Breast epithelium (tissue), 3 donors: Measurements from ENCODE around the gene MACROD2.

Source experiments
- POLR2AphosphoS5 ChIP-seq, 3 donors: sonication (generic); formaldehyde crosslinking; IDR thresholded peaks; one replicate each; pipeline ENCODE4 v1.6.1; 2017; ENCODE audit warnings: antibody characterized with exemption in 3 of 3
- TF ChIP-seq, protein P1 (sequence below), 3 donors: fragments of 450-650 bp; IDR thresholded peaks; one replicate each; pipeline ENCODE4 v1.5.1; 2016 to 2017; ENCODE audit warnings: antibody characterized with exemption in 3 of 3, mild to moderate bottlenecking in 3 of 3, moderate library complexity in 3 of 3

DNA sequence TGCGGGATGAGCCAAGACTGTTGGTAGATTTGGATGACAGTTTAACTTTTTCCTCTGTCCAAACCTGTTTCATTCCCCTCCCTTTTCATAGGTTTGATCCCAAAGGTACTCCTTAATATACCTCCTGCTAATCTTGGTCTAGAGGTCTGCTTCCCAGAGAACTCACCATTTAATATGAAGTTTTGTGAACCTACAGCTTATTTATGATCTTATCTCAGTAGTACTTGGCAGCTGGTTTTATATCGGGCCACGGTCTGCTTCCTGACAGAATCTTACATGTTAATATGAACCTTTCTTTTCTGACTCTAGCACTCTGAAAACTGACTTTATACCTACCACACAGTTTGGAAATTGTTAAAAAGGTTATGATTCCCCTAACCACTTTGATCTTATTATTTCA, 138.7 kb downstream of the MACROD2 start:
- TF ChIP-seq, protein P1, sequence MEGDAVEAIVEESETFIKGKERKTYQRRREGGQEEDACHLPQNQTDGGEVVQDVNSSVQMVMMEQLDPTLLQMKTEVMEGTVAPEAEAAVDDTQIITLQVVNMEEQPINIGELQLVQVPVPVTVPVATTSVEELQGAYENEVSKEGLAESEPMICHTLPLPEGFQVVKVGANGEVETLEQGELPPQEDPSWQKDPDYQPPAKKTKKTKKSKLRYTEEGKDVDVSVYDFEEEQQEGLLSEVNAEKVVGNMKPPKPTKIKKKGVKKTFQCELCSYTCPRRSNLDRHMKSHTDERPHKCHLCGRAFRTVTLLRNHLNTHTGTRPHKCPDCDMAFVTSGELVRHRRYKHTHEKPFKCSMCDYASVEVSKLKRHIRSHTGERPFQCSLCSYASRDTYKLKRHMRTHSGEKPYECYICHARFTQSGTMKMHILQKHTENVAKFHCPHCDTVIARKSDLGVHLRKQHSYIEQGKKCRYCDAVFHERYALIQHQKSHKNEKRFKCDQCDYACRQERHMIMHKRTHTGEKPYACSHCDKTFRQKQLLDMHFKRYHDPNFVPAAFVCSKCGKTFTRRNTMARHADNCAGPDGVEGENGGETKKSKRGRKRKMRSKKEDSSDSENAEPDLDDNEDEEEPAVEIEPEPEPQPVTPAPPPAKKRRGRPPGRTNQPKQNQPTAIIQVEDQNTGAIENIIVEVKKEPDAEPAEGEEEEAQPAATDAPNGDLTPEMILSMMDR (IDR thresholded peaks at IDR 0.05), result no peak
- TF ChIP-seq POLR2AphosphoS5 (IDR thresholded peaks at IDR 0.05), result no peak
